OCI-LY1 (cell line): ENCODE data around the gene EPB41L1.

Source experiments
- CTCF ChIP-seq: fragments of 200-600 bp; sonication (generic), shearing (Covaris generic); IDR thresholded peaks from 2 replicates; pipeline ENCODE4 v1.5.1; 2017; ENCODE audit warnings: mild to moderate bottlenecking, antibody characterized with exemption, low read length, moderate library complexity, mixed read lengths
- EZH2 ChIP-seq: fragments of 200-600 bp; sonication (generic), shearing (Covaris generic); IDR thresholded peaks from 2 replicates; pipeline ENCODE4 v1.8.0; 2017; ENCODE audit warnings: borderline replicate concordance, mixed run types, mild to moderate bottlenecking, antibody characterized with exemption, low read length, moderate library complexity, mixed read lengths

GRCh38 chr20:36153736-36154699 lies 522 bp upstream of the EPB41L1 start:
- no peak for TF ChIP-seq CTCF
- no peak for TF ChIP-seq EZH2
